ENCODE measurements around the gene PRKN.

The PRKN gene

DNA sequence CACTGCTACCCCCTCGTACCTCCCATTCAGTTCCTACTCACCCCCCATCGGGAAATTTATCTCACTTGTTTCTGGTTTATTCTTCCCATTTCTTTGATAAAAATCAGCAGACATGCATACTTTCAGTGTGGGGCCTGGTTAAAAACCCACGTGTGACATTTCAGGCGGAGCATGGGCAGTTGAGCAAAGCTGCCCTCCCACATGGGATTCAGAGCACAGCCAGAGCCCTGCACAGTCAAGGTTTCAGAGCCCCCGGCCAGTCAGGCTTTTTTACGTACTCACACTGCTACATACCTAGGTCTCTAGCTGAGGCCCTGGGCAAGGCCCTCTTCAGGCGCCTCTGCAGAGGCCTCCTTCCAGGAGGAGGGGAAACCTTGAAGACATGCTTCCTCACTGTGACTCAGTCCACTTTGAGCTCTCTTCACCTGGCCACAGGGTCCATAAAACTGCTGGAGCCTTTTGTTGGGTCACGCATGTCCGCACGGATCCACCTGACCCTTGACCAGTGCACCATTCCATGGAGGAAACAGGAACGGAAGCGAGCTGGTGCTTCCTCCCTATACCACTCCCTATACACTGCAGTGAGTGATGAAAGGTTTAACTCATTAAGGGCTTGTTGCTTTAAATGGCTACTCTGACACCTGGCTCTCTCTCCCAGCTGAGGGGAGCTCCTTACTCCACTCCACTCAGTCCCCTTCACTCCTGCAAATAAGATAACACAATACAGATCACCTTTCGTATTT lies 713.3 kb downstream of the PRKN start:
- no peak for DNase-seq

DNA sequence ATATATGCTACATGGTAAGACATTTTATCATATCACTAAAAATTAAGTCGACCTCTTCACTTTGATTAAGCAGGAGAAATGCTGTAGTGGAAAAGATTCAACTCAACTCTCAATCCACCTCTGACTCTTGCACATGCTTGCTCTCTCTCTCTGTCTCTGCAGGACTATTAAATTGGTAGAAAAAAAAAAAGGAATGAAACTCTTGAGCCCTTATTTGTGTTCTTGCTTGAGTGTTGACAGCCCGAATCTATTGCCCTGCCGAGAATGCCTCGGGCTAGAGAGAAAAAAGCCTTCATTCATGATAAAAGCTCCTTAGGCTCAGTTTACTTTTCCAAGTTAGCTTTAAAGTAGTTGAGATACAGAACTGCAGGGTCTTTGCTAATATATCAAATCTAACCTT lies 722.2 kb downstream of the PRKN start:
- no peak for DNase-seq

DNA sequence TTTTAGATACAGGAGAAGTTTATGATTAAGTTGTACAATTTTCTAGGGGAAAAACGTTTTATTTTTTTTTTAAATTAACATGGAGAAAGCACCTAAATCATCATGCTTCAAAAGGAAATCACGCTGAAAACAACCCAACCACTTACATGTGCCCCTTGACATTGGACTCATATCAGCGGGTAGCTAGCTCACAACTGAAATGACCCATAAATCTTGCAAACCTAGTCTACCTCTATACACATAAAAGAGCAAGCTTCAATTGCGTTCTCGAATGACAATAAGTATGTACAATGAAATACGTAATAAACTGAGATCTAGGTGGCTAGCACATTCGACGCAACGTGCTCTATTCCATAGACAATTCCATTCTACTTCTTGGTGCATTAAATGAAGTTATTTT lies 730.8 kb downstream of the PRKN start:
- no peak for DNase-seq

DNA sequence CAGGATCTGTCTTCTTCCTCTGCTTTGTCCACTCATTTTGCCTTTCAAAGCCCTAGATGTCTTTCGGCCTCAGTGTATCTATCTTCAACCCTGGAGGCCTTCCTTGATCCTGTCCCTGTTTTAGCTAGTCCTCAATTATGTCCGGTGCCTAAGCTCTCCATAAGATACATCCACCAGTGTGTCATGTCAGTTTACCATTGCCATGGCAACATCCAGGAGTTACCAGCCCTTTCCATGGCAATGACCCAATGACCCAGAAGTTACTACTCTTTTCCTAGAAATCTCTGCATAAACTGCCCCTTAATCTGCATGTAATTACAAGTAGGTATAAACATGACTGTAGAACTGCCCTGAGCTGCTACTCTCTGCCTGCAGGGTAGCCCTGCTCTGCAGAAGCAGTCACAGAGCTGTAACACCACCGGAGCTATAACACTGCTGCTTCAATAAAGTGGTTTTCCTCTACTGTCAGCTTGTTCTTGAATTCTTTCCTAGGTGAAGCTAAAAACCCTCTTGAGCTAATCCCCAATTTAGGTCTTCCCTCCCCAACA lies 741.6 kb downstream of the PRKN start:
- no peak for DNase-seq

DNA sequence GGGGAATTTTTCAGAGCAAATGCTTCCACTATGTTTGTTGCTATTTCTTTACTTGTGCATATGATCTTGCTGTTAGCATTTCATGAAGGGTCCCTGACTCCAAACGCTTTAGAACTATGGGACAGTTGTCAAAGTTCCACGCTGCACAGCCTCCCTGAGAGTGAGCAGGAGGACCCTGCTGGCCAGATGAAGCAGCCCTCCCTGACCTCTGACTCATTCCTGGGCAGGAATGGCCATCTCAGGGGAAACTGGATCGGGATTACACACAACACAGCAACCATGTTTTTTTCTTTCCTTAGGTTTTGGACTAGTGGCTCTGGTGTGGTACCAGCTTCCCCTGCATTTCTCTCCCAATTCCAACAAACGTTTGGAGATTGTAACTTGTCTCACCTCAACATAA lies 742.9 kb downstream of the PRKN start:
- DNase-seq: no peak

DNA sequence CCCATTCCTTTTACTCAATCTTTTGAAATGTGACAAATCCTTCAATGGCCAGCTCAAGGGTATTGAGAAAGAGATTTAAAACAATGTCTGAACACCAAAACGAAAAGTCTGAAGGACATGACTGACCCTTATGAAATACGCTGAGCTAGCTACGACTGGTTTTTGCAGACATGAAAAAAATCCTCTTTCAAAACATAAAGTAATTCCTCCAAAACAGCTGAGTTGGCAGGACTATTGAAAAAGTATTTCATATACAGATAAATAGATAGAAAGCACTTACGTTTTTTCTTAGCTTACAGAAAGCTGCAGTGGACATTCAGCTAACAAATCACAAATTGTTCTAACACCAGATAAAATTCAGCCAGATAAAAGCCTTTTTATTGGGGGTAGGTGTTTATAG lies 751.0 kb downstream of the PRKN start:
- DNase-seq: no peak

DNA sequence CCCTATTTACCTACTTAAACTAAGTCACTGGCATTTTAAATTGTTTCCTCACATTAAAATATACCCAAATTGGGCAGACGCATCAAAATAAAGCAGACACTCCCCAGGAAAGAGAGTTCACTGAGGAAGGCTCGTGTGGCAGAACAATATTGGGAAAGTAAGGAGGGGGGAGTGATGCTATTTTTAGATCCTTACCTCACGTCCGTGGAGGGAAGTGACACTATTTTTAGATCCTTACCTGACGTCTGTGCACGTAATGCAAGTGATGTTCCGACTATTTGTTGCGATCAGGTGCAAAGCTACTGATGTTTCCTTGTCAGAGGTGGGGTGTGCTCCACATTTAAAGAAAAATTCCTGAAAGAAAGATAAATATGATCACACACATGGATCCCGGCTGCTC lies 754.5 kb downstream of the PRKN start:
- no peak for DNase-seq

DNA sequence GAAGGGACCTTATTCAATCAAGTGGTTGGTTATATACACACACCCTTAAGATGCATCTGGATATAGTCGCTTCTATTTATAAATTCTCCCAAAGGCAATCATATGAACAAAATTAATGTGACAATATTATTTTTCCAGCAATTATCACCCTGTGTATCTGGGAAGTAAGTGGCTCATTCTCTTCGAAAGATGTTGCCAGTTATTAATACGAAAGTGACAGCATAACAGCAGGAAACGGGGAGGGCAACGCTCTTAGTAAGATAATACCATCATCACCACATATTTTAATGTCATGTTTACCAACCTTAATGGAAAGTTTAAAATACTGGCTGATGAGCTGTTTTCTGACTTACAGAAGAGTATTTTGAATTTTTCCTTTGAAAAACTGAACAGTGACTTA lies 756.5 kb downstream of the PRKN start:
- no peak for DNase-seq

DNA sequence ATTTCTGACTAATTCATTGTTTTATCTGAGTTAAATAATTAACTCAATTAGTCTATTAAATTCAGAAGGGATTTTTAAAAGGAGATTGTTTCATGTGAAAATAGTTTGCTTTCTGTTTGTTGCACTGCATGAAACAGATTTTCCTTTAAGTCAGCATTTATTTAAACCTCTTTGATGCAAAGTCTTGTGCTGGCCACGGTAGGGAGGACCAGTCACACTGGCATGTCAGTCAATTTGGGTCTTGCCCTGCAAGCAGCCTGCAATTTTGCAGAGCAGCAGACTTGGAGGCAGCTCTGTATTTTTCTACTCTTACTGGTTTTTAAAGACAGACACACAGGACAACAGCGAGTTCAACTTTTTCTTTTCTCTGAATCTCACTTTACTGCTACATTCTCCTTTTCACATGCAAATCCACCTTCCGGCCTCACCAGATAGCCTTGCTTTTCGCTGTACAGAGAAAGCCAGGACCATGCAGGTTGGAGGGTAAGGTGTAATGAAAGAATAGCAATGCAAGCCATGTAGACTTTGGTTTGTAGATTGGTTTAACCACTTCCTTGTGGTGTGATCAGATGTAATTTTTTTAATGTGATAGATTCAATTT lies 763.8 kb downstream of the PRKN start:
- DNase-seq: no peak

DNA sequence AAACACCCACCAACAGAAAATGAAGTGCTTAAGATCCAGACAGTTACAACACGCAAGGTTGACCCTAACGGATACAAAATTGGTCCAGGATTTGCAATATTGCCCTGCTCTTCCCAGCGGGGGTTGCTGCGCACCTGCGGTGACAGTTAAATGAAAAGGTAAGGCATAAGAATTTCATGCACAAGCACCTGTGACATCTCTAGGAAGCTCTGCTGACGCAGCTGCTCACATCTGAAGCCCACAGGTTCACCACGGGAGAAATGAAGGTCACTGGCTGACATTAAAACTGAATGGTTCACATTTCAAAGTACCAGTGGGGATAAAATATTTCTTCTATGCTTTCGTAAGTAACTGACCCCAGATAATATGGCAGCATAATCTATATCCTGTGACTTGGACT lies 764.4 kb downstream of the PRKN start:
- no peak for DNase-seq

DNA sequence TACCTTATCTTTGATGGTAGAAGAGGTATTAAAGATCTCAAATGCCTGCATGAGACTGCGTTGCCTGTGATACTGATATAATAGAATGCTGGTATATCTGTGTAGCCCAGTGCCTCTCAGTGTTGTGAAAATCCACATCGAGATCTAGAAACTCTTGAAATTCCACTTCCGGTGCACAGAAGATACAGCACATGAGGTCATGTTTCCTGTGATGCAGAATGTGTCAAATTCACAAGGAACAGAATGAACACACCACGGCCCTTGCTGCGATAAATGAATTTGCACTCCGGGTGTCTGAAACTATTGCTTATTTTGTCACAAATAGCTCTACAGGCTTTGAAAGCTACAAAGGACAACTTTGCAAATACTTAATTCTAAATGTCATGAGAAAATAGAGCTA lies 765.8 kb downstream of the PRKN start:
- DNase-seq: no peak

DNA sequence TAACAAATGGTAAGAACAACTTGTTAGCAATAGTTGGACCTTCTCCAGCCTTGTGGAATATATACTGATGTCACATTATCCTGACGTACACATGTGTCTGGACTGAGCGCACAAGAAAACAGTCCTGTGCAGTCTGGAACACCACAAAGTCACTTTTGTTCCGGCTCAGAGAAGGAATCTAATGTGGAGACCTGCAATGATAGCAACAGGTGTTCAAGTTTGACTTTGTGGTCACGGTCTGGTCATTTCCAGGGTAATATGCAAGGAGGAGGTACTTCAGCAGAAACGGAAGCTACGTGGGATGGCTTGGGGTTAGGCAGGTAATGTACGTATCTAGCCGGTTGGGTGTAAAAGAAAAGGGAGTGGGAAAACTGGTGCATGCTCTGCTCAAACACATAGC lies 766.5 kb downstream of the PRKN start:
- DNase-seq: no peak

DNA sequence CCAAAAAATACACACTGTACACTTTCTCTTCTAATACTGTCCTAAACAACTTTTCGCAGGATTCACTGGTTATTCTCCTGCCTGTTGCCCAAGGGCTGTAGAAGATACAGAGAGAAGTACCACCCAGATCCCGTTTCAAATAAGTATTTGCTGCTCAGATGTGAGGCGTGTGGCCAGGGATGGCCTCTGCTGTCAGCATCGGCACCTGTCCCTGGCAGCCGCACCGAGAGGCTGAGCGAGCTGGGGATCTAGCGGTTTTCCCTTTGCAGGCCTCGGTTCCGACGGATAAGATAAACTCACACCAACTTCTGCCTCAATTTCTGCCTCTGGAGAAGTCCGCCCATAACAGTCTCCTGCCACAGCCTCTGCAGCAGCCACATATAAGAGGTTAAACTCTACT lies 768.5 kb downstream of the PRKN start:
- no peak for DNase-seq

DNA sequence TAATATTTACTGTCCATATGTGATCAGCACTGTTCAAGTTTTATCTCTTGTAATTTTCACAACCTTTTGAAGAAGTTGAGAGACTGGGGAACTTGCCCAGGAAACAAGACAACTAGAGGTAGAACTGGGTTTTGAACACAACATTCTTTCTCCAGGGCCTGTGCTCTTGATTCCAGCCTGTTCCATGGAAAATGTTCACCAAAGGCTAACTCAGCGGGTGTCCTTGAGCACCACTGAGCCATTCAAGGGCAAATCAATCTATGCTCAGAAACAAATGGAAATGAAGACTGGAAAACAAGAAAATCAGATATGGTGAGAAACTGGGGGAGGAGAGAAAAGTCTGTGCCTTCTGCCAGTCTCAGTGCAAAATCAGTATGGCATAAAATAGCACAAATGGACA lies 771.5 kb downstream of the PRKN start:
- no peak for DNase-seq

DNA sequence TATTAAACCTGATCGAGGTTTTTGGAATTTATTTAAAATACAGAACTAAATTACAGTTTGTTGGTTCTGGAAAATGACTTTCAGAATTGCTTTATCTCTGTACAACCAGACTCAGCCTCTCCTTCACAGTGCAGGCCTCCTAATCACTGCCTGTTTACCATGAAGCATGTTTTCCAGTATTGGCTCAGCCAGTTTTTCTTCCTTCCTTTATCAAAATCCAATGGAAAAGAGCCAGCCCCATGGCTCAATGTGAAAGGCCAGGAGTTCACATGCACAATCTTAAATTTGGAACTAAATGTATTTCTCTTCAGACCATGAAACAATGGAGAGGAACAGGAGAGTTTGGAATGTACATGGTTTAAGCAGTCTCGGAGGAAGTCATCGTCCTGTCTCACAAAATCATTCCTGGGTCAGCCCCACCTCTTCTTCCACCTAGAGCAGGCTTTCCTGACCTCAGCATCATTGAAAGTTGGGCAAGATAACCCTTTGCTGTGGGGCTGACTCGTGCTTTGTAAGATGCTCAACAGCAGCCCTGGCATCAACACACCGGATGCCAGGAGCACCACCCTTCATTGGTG lies 772.8 kb downstream of the PRKN start:
- DNase-seq: no peak

DNA sequence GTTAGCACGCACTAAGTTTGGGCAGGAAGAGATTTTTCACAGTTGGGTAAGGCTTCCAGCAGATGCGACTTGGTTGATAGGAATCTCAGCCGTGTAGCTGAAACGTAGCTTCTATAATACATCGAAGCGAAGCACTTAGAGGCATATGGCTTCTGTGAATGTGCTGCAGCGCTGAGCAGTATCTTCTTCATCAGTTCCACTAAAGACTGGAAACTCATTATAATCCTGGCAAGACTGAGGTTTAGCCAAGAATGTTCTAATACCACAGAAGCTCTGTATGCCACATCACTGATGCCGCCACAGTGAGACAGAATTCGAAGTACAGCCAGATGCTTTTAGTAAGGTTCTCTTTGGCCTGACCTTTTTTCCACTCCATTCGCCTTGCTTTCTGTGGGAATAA lies 773.5 kb downstream of the PRKN start:
- DNase-seq: no peak

DNA sequence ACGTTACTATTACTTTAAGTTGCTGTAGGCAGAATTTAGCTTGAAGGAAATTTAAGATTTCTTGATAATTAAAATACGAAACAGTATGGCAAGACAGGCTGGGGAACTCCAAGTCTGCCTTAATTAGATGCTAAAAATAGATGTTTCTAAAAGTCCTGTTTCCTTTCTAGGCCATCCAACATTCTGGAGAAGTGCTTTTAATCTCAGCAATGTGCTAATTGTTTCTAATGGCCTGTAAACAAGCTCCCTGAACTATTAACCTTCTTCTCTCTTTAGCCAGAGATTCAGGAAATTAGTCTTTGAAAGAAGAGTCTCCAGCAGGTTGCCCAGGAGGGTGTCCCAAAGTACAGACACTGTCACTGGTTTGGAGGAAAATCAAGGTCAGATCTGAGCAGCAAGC lies 776.4 kb downstream of the PRKN start:
- DNase-seq: no peak

DNA sequence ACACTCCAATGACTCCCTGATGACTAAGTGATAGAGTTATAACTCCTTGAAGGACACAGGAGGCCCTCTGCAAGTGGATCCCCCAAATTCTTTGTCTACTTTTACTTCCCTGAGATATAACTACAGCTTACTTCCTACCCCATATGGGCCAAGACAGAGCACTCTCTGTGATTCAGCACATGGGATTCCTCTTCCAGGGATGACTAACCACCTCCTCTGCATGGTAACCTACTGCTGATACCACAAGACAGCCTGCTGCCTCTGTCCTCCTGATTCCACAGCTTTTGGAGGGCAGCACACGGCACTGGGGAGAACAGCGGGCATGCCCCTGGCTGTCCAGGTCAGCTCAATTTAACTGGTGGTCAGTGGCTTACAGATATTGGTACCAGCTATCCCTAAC lies 778.0 kb downstream of the PRKN start:
- no peak for DNase-seq

DNA sequence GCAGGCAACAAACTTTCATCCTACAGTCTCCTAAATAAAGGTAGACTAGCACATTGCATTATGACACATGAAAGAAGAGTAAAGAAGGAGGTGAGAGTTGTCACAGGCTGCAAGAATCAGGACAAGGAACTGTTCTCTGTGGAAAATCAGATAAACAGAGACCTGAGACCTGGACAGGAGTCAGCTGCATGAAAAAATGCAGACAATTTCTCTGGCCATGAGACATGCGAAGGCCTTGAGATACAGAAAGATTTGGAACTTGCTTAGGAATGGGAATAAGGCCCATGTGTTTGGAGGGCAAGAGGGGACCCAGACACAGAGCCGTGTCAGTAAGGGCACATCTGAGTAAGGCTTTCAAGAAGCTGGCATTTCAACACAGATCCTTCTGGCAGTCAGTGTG lies 779.1 kb downstream of the PRKN start:
- no peak for DNase-seq

DNA sequence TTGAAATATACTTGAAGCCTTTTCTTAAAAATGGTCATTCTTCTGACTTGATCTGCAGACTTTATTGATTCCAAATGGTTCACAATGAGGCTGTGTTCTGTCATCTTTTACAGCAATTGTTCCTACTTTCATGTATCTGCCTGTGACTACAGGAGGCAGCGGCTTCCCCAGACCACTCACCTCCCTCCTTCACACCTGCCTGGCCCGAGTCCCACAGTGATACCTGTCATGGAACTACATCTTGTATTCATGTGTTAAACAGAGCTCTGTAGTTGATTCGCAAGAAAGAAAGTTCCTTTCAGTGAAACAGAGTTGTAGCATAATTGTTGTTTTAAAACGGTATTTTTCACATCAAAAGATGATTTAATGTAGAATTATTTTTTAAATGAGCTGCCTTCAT lies 780.2 kb downstream of the PRKN start:
- DNase-seq: no peak

DNA sequence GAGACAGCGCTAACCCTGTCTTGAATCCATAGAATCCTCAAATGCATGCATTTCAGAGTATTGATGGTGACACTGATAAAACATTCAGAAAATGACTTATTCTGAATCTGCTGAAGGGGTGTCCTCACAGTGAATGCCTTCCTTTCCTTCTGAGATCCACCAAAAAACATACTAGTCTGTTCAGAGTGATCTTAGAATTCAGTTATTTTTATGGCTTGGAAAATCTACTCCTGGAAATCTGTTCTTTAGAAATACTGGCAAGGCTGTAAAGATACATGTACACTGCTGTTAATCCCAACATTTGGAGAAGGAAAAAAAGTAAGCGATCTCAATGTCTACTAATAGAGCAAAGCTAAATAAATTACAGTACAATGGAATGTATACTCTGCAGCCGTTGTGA lies 781.1 kb downstream of the PRKN start:
- no peak for DNase-seq

DNA sequence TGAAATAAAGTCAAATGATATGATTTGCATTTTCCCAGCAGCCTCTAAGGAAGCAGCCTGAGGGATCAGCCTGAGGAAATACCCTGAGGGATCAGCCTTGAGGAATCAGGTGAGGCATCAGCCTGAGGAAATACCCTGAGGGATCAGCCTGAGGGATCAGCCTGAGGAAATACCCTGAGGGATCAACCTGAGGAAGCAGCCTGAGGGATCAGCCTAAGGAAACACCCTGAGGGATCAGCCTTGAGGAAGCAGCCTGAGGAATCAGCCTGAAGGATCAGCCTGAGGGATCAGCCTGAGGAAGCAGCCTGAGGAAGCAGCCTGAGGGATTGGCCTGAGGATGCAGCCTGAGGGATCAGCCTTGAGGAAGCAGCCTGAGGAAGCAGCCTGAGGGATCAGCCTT lies 784.0 kb downstream of the PRKN start:
- DNase-seq: no peak

DNA sequence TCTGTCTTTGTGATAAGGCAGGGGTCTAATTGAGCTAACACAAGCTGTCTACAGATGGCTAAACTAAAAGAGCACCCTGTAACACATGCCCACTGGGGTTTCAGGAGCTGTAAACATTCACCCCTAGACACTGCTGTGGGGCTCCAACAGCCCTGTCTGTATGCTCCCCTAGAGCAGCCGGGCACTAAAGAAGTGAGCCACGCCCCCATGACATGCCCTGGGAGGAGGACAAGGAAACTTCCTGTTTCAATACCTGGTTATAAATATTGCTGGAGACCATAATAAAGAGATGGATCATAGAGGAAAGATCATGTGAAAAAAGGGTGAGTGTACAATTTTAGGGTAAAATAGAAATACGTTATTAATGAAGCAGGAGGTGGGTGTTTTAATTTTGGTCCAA lies 786.0 kb downstream of the PRKN start:
- DNase-seq: no peak

DNA sequence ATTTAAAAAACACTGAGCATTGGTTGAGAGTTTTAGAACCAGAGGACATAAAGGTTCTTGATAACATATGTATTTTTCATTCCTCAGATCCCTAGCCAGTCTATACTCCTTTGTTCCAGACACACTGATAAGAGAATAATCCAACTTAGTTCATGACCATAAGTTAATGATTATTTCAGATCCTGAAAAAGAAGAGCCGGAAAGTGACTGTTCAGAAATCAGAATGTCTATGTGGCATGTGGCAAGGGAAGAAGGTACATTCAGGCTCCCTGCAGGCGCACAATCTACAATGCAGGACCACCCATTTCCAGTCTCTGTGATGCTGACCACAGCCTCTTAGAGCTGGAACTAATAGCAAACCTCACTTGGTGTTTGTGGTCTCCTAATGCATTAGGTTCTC lies 787.0 kb downstream of the PRKN start:
- DNase-seq: no peak

DNA sequence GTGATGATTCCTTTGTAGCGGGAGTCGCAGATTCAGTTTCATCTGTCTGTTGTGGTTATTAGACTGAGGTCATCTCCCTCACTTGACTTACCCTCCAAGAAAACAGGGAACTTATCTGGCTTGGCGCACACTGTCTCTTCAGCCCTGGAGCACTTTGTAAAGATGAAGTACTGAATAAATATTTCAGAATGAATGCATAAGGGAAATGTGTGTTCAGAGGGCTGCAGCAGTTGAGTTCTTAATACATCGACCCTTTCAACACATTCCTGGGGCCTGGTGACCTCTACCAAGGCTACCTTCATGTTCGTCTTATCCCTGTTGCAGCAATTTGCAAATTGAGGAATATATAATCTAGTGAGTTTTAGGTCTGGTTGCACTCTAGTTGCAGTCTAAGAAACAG lies 801.2 kb downstream of the PRKN start:
- DNase-seq: no peak

Measured in CD4-positive, alpha-beta T cell treated with Interleukin-12 subunit alpha and Interleukin-12 subunit beta, for 1 hour (primary cell).